DOHH2 (cell line): ENCODE results near the gene NIFK.

Experiments used
- H3F3A ChIP-seq: fragments of 200-600 bp; sonication (generic), shearing (Covaris generic); 2 replicates; pipeline ENCODE4 v1.6.0; 2016; ENCODE audit warnings: antibody characterized with exemption, mild to moderate bottlenecking; ENCODE audit not compliant: control insufficient read depth, insufficient read depth
- H3K27ac ChIP-seq: fragments of 200-600 bp; sonication (generic); 2 replicates; pipeline ENCODE4 v1.5.1; 2014; ENCODE audit warnings: low read depth, mild to moderate bottlenecking, low read length, moderate library complexity
- H3K27me3 ChIP-seq: fragments of 200-600 bp; sonication (generic); 2 replicates; pipeline ENCODE4 v1.6.1; 2014; ENCODE audit warnings: mild to moderate bottlenecking, low read length, mixed read lengths; ENCODE audit not compliant: control insufficient read depth
- H3K36me3 ChIP-seq: fragments of 200-600 bp; sonication (generic); 2 replicates; pipeline ENCODE4 v1.6.1; 2014; ENCODE audit warnings: mild to moderate bottlenecking, low read length, moderate library complexity, mixed read lengths; ENCODE audit not compliant: control insufficient read depth
- H3K4me1 ChIP-seq: fragments of 200-600 bp; sonication (generic); 2 replicates; pipeline ENCODE4 v1.6.1; 2014; ENCODE audit warnings: mild to moderate bottlenecking, low read length, mixed read lengths; ENCODE audit not compliant: control insufficient read depth
- H3K4me2 ChIP-seq: fragments of 200-600 bp; sonication (generic); 2 replicates; pipeline ENCODE4 v1.6.0; 2014; ENCODE audit warnings: mild to moderate bottlenecking, low read length, moderate library complexity
- H3K4me3 ChIP-seq: fragments of 200-600 bp; sonication (generic); 2 replicates; pipeline ENCODE4 v1.5.1; 2014; ENCODE audit warnings: mild to moderate bottlenecking, low read length, mixed read lengths
- H3K79me2 ChIP-seq: fragments of 200-600 bp; sonication (generic); 2 replicates; pipeline ENCODE4 v1.6.1; 2014; ENCODE audit warnings: mild to moderate bottlenecking, low read length, mixed read lengths; ENCODE audit not compliant: control insufficient read depth
- H3K9me2 ChIP-seq: fragments of 200-600 bp; sonication (generic); replicated peaks from 2 replicates; pipeline ENCODE4 v1.6.1; 2014; ENCODE audit warnings: mild to moderate bottlenecking, low read length, mixed read lengths; ENCODE audit not compliant: control insufficient read depth
- H3K9me3 ChIP-seq: fragments of 200-600 bp; sonication (generic); 2 replicates; pipeline ENCODE4 v1.6.1; 2014; ENCODE audit warnings: antibody characterized with exemption, low read length, mixed read lengths; ENCODE audit not compliant: control insufficient read depth, insufficient read depth
- H4K20me1 ChIP-seq: fragments of 200-600 bp; sonication (generic); 2 replicates; pipeline ENCODE4 v1.6.0; 2014; ENCODE audit warnings: low read depth, mild to moderate bottlenecking, antibody characterized with exemption, low read length, moderate library complexity; ENCODE audit not compliant: control insufficient read depth, insufficient read depth
- CTCF ChIP-seq: fragments of 200-600 bp; sonication (generic); IDR thresholded peaks from one replicate; pipeline ENCODE4 v1.5.1; 2014; ENCODE audit warnings: antibody characterized with exemption, mild to moderate bottlenecking, low read depth, low read length; ENCODE audit not compliant: poor library complexity, severe bottlenecking
- EZH2phosphoT487 ChIP-seq: fragments of 200-600 bp; sonication (generic); IDR thresholded peaks from 2 replicates; pipeline ENCODE4 v1.6.1; 2017; ENCODE audit warnings: borderline replicate concordance, mild to moderate bottlenecking, antibody characterized with exemption, low read length, moderate library complexity, mixed read lengths

Gene NIFK

GRCh38 chr2:121748202-121748601, 11.5 kb upstream of the NIFK start:
- TF ChIP-seq EZH2phosphoT487 (no peak), CTCF (peak; percentile 62)
- no peaks in the 10 kb centered on the region for H3K36me3 ChIP-seq
- no peaks in the 10 kb centered on the region for H3K9me3 ChIP-seq
- H4K20me1 ChIP-seq: no peaks in the 10 kb centered on the region
- peaks cover 5% of the 10 kb centered on the region for H3K4me1 ChIP-seq
- no peak overlapping the region for H3K4me2 ChIP-seq
- no peak overlapping the region for H3K4me3 ChIP-seq
- H3K27ac ChIP-seq: no peak overlapping the region
- H3K27me3 ChIP-seq: no peaks in the 10 kb centered on the region
- H3K79me2 ChIP-seq: no peaks in the 10 kb centered on the region
- H3F3A ChIP-seq: 0 out of 2 replicates have a peak, but pooled peaks cover 2% of the 10 kb centered on the region
- H3K9me2 ChIP-seq: no peaks in the 10 kb centered on the region

GRCh38 chr2:121746071-121746578, 9.4 kb upstream of the NIFK start:
- 0 out of 2 replicates have a peak, but pooled peaks cover 3% of the 10 kb centered on the region for H3F3A ChIP-seq
- peaks cover 5% of the 10 kb centered on the region for H3K4me1 ChIP-seq
- H3K9me3 ChIP-seq: no peaks in the 10 kb centered on the region
- H3K27ac ChIP-seq: no peak overlapping the region
- no peak for TF ChIP-seq CTCF
- TF ChIP-seq EZH2phosphoT487: no peak
- H3K4me2 ChIP-seq: no peak overlapping the region
- H3K79me2 ChIP-seq: no peaks in the 10 kb centered on the region
- H3K9me2 ChIP-seq: no peaks in the 10 kb centered on the region
- H3K4me3 ChIP-seq: no peak overlapping the region
- H4K20me1 ChIP-seq: no peaks in the 10 kb centered on the region
- H3K27me3 ChIP-seq: no peaks in the 10 kb centered on the region
- no peaks in the 10 kb centered on the region for H3K36me3 ChIP-seq

- Histone ChIP-seq H3K4me1 (peaks cover 10% of the 10 kb centered on the region), H3K27me3 (no peaks in the 10 kb centered on the region), H3K9me2 (no peaks in the 10 kb centered on the region), H3K36me3 (no peaks in the 10 kb centered on the region; the same call in 1 of the 2 replicates), H3K79me2 (peaks cover 3% of the 10 kb centered on the region), H4K20me1 (no peaks in the 10 kb centered on the region), H3F3A (0 out of 2 replicates have a peak, but pooled peaks cover 3% of the 10 kb centered on the region), H3K4me2 (no peak overlapping the region), H3K4me3 (no peak overlapping the region), H3K27ac (no peak overlapping the region), H3K9me3 (no peaks in the 10 kb centered on the region)
- no peak for TF ChIP-seq CTCF
- no peak for TF ChIP-seq EZH2phosphoT487
Measured at GRCh38 chr2:121741450-121741849, 4.8 kb upstream of the NIFK start.
